DMS53 (cell line): ENCODE results near the gene ZNF25.
A peak's percentile ranks its signal among the peaks of the same experiment; 100 is the strongest.
"Not testable (repeated sequence)": the region's sequence is repeated elsewhere in the genome, so short reads cannot be mapped to it uniquely, and the experiment has no call there.

ENCODE experiments used
- DNase-seq: peaks from one replicate; lab custom pipeline; 2025; lab: John Stamatoyannopoulos, UW

Gene ZNF25

GRCh38 chr10:37976091-37976879 is at the start of gene ZNF25:
ZNF25 (minus strand) TSS chr10:37976647; CDS start chr10:37971722, 4,925 bp downstream.
- peak; percentile 99 for DNase-seq

DNA sequence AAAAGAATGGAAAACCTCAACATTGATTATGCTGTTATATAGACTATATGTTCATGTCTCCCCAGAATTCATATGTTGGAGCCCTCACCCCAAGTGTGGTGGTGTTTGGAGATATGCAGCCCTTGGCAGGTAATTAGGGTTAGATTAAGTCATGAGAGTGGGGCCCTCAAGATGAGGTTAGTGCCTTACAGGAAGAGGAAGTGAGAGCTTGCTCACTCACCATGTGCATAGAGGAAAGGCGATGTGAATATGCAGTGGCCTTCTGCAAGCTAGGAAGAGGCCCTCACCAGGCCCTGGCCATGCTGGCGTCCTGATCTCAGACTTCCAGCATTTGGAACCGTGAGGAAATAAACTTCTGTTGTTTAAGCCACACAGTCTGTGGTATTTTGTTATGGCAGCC is 48.8 kb upstream of the ZNF25 start:
- DNase-seq: no peak

GRCh38 chr10:38019124-38019523 is 42.7 kb upstream of the ZNF25 start:
- not testable (repeated sequence) for DNase-seq

DNA sequence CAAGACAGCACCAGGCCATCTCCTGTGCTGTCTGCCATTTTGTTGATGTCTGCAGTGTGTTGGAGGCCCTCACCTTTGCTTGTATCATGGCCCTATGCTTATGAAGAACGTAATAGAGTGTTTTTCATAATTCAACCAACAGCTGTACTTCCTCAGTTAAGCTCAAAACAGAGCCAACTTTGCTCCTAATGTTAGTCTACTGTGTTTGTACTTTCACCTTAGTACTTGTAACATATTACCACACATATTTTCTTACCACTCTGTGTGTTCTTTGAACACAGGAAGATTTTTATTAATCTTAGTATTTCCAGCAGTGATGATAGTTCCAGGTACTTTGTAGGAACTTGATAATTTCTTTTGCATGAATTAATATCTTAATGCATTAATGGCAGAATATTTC is 39.9 kb upstream of the ZNF25 start:
- no peak for DNase-seq

- peak; percentile 98 for DNase-seq
Observed at GRCh38 chr10:38010119-38010903, 33.9 kb upstream of the ZNF25 start, which contains the start of gene ZNF33A. ZNF33A (plus strand) TSS chr10:38010675; CDS start chr10:38012342, 1,667 bp downstream.

DNA sequence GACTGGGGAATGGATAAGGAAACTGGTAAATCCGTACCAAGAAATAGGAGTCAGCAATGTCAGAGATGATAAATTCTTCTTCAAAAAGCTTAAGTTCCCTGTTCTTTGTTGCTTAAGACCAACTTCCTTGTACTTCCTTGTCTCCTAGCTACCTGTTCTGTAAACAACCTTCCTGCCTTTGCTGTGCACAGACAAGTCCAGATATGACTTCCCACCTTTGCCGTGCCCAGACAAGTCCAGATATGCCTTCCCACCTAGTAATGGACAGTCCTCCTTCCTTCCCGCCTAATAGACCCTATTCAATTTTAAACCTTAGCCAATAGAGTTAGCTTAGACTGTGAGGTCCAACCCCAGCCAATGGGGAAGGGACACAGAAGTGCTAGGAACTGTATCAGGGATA is 31.5 kb upstream of the ZNF25 start:
- peak; percentile 25 for DNase-seq

- no peak for DNase-seq
Observed at GRCh38 chr10:38007551-38007950, 31.1 kb upstream of the ZNF25 start.

DNA sequence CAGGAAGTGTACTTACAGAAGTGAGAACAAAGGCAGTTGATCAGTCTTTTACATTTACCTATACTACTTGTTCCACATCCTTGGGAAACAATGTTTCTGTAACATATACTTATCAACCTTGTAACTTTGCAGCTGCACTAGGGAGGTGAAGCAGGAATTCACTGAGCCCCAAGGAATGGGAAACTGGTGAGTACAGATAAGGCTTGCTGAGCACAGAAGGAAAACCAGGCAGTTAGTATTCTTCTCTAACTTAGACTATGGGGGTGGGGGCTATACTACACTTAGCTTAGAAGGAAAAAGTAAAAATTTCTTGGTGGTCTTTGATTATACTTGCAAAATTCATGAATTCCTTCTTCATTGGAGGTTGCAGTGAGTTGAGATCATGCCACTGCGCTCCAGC is 27.1 kb upstream of the ZNF25 start:
- DNase-seq: no peak

GRCh38 chr10:38003026-38003425 is 26.6 kb upstream of the ZNF25 start:
- no peak for DNase-seq

- DNase-seq: not testable (repeated sequence)
Observed at GRCh38 chr10:38000474-38000873, 24.0 kb upstream of the ZNF25 start.

- DNase-seq: not testable (repeated sequence)
Observed at GRCh38 chr10:37998920-37999319, 22.5 kb upstream of the ZNF25 start.

DNA sequence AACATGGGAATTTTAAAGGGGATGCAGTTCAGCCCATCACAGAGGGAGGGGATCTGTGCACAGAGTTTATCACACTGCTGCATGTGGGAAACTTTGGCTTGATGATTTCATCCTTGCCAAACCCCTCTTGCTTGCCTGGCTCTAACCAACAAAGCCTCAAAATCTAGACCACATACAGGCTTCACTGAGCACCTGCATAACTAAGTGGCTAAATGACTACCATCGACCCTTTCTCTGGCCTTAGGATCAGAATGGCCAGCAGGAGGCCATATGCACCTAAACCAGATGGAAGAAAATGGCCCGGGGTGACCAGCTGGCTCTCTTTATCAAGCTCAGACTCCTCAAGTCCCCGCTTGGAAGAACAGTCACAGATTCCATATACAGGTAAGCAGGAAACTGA is 15.6 kb upstream of the ZNF25 start:
- peak; percentile 8 for DNase-seq

DNA sequence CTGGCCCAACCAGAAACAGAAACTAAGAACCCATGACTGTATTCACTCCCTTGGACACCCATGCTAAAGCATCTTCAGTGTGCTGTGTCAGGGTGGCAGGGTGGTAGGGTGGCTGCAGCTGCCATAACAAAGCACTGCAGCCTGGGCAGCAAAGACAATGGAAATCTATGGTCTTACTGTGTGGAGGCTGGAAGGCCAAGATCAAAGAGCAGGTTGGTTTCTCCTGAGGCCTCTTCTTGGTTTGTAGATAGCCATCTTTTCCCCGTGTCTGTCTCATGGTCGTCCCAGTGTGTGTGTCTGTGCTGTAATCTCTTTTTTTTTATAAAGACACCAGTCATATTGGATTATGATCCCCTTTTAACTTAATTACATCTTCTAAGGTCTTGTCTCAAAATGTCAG is 15.2 kb upstream of the ZNF25 start:
- DNase-seq: no peak

GRCh38 chr10:37976880-37977203 is 395 bp upstream of the ZNF25 start:
- DNase-seq: no peak

DNA sequence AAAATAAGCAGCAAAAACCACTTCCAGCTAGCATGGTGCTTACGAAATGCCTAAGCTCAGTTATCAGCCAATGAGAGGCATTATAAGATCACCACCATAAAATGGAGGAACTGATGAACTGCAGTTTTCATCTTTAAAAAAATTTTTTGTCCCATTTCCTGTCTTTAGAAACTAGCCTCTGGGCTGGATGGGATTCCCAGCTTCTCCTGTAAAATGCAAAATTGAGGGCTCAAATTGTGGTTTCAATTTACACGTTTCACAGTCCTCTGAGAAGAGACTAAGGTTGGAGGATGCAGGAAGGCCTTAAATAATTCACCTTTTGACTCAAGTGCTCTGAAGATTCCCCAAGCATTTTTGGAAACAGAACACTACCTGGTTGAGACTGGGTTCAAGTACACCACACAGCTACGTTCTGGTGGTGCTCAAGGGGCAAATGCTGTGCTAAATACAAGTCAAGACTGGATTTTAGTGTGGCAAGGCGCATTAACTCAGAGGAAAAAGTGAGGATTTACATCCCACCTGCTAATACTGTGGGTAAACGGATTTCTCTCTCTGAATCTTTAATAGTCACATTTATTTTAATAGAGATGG is 951 bp downstream of the ZNF25 start:
- peak; percentile 53 for DNase-seq

- no peak for DNase-seq
Observed at GRCh38 chr10:37972396-37972795, 4.1 kb downstream of the ZNF25 start.

- no peak for DNase-seq
Observed at GRCh38 chr10:37965006-37965405, 11.4 kb downstream of the ZNF25 start.

DNA sequence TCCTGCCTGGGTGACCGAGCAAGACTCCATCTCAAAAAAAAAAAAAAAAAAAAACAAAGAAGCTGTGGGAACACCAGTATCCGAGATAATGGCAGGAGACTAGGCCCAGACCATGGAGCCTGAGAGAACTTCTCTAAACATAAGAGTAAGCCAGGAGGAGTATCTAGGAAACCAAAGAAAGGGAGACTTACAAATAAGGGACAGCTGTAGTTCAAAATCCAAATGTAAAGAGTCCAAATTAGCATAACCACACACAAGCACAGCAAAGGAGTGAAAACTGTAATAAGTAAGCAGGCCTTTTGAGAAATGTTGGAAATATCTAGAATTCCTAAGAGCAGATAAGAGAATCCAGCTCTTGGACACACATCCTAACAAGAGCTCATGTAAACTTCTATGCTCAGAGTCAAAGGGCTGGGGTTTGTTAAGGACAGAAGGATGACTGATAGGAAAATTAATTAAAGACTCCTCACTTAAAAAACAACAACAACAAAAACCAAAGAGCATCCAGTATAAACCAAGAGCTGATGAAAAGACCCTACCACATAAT is 15.8 kb downstream of the ZNF25 start:
- DNase-seq: no peak

DNA sequence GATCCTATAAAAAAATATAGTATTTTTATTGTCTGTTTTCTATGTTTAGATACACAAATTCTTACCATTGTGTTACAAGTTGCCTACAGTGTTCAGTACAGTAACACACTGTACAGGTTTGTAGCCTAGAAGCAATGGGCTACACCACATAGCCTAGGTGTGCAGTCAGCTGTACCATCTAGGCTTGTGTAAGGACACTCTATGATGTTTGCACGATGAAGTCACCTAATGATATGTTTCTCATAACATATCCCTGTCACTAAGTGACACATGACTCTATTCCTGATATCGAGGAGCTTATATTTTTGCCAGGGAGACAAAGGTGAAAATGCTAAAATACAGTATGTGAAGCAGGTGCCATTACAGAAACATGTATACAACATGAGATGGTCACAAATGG is 18.6 kb downstream of the ZNF25 start:
- peak; percentile 70 for DNase-seq

DNA sequence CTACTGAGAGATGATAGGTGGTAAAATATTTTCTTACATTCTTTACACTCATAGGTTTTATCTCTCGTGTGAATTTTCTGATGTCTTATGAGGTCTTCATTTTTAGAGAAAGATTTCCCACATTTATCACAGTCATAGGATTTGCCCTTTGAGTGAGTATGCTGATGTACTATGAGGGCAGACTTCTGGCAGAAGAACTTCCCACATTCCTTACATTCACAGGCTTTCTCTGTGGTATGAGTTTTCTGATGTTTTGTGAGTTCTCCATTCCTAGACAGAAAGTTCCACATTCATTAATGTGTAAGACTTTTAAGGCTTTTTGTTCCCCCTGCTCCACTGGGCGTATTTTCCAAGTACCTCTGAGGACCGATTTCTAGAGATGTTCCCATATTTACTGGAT is 23.5 kb downstream of the ZNF25 start:
- no peak for DNase-seq

DNA sequence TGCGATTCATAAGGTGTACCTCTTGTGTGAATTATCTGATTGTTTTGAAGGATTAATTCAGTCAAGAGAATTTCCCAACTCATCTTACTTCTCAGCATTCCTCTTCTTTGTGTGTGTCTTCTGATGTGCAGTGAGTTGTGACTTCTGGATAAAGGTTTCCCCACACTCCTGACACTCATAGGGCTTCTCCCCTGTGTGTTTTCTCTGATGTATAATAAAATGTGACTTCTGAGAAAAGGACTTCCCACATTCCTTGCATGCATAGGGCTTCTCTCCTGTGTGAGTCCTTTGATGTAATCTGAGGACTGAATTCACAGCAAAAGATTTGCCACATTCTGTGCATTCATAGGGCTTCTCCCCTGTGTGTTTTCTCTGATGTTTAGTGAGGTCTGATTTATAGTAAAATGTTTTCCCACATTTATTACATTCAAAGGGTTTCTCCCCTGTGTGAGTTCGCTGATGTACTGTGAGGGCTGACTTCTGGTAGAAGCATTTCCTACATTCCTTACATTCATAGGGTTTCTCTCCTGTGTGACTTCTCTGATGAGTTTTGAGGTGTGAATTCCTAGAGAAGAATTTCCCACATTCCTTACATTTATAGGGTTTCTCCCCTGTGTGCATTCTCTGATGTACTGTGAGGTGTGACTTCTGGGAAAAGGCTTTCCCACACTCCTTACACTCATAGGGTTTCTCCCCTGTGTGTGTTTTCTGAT is 24.2 kb downstream of the ZNF25 start:
- DNase-seq: no peak

DNA sequence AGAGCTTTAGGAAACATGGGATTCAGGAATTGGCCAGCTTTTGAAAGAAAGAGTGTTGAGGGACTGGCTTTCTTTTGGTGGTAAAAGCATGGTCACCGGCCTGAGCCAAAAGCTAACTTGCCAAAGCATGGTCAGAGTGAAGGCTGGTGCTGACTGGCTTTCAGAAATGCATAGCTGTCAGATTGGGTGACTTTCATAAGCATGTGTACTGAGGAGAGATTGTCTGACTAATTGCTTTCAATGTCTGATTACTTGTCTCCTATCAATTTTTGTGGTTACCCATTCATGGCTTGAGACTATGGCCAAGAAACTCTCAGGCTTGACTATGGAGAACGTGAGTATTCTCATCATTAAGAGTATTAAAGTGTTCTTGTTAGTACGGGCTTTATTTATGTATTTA is 28.2 kb downstream of the ZNF25 start:
- DNase-seq: no peak
